GM18868 (cell line): ENCODE data around the gene MAML1.

Experiments used
- ATAC-seq: cut with Tn5 transposase; IDR thresholded peaks from one replicate; pipeline ENCODE4 v1.9.1; 2021; ENCODE audit warnings: mild to moderate bottlenecking, moderate library complexity; ENCODE audit not compliant: unreplicated experiment

Gene MAML1

GRCh38 chr5:179793468-179794139, 61.0 kb downstream of the MAML1 start, which contains the start of gene LTC4S:
Gene LTC4S (plus strand): TSS chr5:179793986. CDS start chr5:179794081, 95 bp downstream.
- peak; percentile 31 for ATAC-seq

- ATAC-seq = no peak
These were observed 61.5 kb downstream of the MAML1 start for GRCh38 chr5:179794171-179794570.

GRCh38 chr5:179794575-179794974, 62.0 kb downstream of the MAML1 start:
- ATAC-seq = no peak

- no peak for ATAC-seq
These were observed 62.6 kb downstream of the MAML1 start for GRCh38 chr5:179795049-179795862.

- ATAC-seq = peak; percentile 71
These were observed 63.5 kb downstream of the MAML1 start for GRCh38 chr5:179795863-179796833.

GRCh38 chr5:179796877-179797608, 64.4 kb downstream of the MAML1 start:
- ATAC-seq = no peak

GRCh38 chr5:179797741-179798140, 65.1 kb downstream of the MAML1 start:
- ATAC-seq = no peak

- no peak for ATAC-seq
These were observed 65.6 kb downstream of the MAML1 start for GRCh38 chr5:179798144-179798770.

GRCh38 chr5:179798771-179799643, 66.4 kb downstream of the MAML1 start:
- ATAC-seq = no peak

GRCh38 chr5:179799644-179799973, 67.0 kb downstream of the MAML1 start:
- ATAC-seq = no peak

- no peak for ATAC-seq
These were observed 67.6 kb downstream of the MAML1 start for GRCh38 chr5:179800071-179800695.

GRCh38 chr5:179800696-179801201, 68.1 kb downstream of the MAML1 start:
- no peak for ATAC-seq

GRCh38 chr5:179801304-179802206, 68.9 kb downstream of the MAML1 start:
- ATAC-seq = peak; percentile 47

GRCh38 chr5:179802207-179802883, 69.7 kb downstream of the MAML1 start:
- ATAC-seq = no peak

GRCh38 chr5:179802950-179803562, 70.4 kb downstream of the MAML1 start:
- no peak for ATAC-seq
